ENCODE data around the gene FBN2.
"Not testable (repeated sequence)": the region's sequence is repeated elsewhere in the genome, so short reads cannot be mapped to it uniquely, and the experiment has no call there.

FBN2 gene

DNA sequence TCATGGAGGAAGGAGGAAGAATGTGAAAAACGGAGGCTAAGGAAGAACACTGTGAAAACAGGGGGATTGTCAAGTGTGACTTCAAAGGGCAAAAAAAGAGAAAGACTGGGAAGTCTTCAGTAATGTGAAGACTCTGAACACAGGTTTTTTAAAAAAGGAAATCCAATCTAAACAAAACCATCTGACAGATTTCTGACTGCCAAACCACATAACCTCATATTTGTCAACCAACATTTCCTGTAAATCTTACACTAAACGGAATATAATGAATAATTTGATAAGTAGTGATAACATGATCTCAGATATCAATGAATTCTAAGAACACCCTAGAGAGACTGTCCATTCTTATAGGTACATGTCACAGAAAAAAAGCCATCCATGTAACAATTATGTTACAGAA lies 124.7 kb downstream of the FBN2 start:
- DNase-seq = no peak

DNA sequence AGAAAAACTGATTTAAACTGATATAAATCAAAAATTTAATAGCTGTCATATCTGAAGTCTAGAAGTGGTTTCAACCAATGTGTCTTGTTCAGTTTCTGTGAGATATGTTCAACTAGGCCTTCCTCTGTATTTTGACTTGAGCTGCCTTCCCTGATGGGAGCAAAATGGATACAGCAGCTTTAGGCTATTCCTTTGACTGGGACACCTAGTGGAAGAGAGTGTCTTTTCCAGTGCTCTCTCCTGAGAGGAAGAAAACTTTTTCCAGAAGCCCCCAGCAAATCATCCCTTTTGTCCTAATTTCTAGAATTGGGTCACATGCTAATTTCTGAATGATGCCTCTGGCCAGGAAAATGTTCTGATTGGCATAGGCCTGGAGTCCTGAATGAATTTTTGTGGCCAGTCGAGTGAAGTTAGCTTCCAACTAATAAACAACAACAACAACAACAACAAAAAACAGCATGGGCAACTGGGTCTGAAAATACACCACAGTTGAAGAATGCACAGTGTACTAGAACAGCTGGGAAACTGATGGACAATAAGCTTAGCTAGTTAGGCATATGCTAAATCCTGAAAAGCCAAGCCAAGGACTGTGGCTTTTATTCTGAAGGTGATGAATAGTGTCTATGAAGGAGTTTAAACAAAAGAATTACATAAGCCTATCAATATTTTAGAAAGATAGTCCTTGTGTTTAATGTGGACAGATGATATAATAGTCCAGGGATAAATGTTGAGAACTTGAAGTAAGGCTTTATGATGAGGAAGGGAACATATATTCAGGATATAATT lies 125.7 kb downstream of the FBN2 start:
- no peak for DNase-seq

DNA sequence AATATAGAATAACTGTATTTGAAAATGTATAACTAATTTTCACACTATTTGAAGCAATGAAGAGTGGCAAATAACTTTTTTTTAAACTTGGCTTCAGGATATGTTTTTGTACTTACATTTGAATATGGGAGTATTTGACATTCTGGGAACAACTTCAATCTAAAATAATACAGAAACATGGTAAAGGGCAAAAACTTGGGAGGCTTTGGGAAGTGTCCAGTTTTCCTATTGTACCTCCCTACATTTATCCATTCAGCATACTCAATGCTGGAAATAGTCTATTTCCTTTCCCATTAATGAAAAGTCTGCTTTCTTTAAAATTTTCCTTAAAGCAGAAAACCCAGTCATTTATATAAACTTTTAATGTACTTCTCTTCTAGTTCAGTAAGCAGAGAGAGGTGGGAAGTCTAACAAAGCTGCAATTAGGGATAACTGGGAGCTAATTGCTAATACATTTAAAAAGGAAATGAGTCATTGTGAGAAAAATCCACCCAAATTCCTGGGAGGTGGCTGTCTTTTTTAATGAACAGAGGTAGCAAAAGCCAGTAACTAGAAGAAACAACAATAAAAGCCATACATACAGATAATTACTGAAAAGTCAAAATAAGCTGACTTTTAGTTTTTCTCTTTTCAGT lies 128.8 kb downstream of the FBN2 start:
- no peak for DNase-seq

DNA sequence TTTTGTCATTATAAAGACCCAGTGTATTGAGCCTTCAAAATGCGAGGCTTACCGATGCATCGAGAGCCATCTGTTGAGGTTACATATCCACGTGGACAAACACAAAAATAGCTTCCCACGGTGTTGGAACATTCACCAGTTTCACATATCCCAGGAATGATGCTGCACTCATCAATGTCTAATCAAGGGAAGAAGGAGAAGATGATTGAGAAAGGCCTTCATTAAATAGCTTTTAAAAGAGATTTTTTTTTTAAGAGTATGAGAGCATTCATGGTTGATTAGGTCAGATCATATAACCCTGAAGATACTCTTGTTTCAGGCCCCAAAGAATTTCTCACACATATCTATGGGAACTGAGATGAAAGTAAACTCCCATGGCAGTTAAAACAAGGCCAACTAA lies 129.4 kb downstream of the FBN2 start:
- DNase-seq = no peak

DNA sequence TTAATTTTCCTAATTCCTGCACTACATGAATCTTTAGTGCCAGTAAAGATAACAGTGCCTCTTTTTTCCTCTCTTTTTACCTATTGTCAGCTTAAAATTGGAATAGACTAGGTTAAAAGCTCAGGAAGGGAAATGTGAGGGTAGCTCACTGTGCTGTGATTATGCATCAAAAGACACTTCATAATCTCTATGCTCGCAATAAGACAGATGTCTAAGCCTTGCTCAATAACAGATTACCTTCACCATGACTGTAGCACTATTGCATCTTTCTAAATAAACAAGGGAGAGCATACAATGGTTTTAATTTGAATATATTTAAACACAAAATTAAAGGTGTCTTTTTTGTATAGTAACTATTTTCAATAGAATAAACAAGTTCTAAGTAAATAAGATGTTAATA lies 130.1 kb downstream of the FBN2 start:
- no peak for DNase-seq

DNA sequence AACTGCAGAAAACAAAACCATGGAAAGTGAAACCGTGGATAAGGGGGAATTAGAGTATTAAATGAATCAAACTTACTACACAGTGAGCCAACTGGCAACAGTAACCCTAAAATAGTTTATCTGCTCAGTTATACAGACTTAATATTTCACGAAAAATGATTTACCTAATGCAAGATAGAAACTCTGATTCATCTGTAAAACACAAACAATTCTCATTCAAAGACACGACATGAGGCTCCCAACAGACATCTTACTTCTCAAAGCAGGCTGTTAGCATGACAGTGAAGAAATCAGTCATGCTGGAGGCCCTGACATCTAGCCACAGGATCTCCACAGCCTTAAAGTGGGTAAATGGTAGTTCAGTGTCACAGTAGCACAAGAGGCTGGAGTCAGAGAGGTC lies 131.2 kb downstream of the FBN2 start:
- DNase-seq = no peak

DNA sequence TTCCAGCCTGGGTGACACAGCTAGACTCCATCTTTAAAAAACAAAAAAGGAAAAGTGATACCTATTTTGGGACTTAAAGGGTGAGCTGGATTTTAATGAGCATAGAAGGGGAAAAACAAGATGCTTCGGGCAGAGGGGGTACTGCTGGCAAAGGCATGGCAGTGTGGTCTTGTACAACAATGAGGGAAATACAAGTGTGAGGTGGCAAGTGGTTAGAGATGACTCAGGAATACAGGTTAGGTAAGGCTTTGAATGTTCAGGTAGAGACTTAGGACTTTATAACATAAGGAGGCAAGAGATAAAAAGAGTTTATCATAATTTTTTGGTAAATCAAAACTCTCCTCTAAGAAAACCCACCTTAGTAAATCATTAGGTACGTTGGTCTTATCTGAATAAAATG lies 132.9 kb downstream of the FBN2 start:
- DNase-seq = no peak

DNA sequence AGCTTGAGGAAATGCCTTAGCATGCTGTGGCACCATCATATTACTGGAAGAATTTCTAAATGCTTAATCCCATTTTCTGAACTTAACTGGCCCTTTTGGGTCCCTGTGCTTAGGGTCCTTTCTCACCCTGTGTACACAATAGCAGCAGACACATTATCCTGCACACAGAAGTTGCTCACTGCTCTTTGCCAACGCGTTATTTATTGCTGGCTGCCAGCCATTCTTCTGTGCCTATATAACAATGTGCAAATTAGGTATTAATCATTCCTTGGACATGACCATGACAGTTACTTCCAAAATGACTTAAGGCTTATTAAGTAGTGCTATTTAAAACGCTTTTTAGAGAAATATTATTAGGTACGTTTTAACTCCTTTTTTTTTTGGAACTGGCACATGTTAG lies 134.7 kb downstream of the FBN2 start:
- DNase-seq = no peak

DNA sequence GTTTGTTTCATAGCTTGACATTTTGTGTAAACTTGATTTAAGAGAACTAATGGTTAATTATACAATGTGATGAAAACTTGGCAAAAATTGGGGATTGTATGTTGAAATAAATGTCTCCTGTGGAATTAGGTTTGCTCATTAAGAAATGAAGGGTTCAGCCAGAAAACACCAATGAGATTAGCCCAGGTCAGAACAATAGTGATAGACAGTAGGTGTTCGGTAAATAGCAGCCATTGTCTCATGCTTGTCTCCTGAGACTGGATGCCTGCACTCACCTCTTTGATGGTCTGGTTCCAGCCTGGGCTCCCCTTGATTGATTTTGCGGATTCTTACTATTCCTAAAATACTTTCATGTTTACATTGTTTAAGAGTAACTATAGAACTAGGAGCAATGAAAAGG lies 135.5 kb downstream of the FBN2 start:
- DNase-seq = no peak

DNA sequence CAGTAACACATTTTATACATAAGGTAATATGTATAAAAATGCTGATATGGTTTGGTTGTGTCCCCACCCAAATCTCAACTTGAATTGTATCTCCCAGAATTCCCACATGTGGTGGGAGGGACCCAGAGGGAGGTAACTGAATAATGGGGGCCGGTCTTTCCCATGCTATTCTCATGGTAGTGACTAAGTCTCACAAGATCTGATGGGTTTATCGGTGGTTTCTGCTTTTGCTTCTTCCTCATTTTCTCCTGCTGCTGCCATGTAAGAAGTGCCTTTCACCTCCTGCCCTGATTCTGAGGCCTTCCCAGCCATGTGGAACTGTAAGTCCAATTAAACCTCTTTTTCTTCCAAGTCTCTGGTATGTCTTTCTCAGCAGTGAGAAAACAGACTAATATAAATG lies 137.3 kb downstream of the FBN2 start:
- not testable (repeated sequence) for DNase-seq

DNA sequence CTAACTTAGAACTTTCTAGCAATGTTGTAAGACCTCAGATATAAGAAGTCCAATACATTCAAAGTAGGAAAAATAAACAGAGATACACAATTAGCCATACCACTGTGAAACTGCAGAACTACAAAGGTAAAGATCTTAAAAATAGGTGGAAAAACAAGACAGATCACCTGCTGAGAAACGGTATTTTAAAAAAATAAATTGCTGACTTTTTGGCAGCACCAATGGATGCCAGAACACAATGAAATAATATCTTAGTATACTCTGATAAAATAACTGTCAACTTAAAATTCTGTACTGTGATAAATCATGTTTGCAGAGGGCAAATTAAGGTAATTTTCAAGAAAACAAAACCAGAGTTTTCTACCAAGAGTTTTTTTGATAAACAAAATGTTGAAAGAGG lies 138.9 kb downstream of the FBN2 start:
- no peak for DNase-seq

DNA sequence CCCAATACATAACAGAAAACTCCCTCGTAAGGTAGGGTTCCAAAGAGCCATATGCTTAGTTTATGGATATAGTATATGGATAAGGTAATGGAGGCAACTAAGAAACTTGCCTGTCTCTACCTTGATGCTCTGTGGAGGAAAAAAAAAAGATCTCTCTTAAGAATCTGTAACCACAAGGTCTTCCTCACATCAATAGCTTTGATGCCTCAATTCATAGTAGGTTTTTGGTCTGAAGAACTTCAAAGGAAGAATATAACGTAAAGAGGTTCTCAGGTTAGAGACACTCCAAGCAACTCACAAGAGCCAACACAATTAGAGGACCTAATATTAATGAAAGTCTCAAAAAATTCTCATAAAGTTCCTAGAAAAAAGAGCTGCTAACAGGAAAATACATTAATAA lies 140.2 kb downstream of the FBN2 start:
- no peak for DNase-seq

DNA sequence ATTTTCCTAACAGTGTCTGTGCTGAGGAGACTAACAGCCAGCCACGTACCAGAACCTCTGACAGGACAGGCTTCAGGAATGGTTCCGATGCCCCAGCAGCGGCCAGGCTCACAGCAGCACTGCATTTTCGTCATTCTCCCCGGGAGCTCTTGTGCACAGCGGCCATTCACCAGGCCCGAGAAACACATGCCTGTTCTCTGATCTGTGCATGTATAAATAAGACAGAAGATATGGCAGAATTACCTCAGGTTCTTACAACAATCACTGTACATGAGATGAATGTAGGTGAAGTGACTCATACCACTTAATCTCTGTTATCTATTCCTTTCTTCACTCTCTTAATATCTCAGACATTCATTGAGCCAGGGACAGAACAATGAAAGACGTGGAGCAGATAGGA lies 143.0 kb downstream of the FBN2 start:
- DNase-seq = no peak

DNA sequence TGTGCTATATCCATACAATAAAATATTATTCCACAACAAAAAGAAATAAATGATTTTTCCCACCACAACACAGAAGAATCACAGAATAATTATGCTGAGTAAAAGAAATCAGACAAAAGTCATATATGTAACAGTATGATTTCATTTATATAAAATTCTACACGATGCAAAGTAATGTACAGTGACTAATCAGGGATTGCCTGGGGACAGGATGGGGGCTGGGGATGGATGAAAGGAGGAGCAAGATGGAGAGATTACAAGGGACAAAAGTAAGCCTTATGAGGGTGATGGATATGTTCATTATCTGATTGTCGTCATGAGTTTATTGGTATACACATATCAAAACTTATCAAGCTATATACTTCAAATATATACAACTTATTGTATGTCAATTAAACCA lies 154.0 kb downstream of the FBN2 start:
- DNase-seq = no peak

DNA sequence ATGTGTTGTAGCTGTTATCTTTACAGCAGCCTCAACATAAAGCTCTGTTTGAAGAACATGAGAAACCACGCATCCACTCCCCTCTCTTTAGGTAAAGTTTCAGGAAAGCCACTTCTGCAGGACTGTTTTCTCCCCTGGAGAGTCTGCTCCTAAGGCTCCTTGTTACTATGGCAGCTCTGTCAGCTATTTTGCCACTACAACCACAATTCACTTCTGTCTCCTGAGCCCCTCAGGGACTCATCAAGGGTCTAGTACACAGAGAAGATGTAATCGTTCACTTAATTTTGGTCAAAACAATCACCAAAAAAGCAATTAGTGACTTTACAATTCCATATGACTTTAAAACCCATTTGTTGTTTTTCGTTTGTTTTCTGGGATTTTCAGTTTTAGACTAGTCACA lies 157.7 kb downstream of the FBN2 start:
- DNase-seq = no peak

DNA sequence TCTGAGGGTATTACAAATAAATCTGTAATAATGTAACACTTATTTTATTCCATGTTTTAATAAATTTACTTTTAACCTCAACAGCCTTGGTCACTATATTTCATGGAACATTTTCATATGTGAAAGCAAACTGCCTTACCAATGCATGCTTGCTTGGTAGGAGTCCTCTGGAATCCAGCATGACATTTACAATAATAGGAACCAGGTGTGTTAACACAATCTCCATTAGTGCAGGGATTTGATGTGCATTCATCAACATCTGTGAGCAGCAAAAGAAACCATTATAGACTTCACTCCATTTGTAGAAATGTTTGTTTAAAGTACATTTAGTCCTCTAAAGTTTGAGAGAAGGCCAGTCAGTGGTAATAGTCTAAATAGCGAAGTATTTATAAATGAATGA lies 159.4 kb downstream of the FBN2 start:
- no peak for DNase-seq

DNA sequence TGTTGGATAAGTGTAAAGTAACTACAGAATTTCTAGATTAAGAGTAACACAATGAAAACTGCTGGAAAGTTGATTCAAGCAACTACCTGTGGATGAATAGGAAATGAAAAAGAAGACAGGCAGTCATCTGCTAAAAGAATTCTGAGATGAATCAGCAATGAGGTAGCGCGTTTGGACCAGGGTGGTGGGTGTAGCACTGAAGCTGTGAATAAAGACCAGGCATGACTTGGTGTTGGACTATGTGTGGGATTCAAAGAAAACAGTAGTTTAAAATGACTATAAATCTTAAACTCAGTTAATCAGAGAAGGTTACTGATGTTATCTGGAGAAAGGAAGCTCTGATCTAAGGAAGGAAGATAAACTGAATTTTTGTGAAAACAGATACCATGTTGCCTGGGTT lies 159.8 kb downstream of the FBN2 start:
- no peak for DNase-seq

DNA sequence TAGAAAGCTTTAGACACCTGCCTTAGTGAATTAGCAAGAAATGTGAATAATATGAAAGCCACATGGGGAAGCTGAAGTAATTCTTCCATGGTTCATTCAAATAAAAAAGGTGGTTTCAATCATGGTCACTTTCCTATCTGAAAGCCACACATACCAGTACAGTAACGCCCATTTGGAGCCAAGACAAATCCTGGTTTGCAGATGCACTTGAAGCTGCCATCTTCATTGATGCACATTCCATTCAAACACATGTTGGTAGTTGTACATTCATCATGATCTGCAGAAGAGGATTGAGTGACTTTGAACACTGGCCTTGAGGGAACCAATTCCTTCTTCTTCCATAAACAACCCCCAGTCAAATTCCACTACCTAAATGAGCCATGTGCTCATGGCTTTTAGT lies 161.5 kb downstream of the FBN2 start:
- no peak for DNase-seq

DNA sequence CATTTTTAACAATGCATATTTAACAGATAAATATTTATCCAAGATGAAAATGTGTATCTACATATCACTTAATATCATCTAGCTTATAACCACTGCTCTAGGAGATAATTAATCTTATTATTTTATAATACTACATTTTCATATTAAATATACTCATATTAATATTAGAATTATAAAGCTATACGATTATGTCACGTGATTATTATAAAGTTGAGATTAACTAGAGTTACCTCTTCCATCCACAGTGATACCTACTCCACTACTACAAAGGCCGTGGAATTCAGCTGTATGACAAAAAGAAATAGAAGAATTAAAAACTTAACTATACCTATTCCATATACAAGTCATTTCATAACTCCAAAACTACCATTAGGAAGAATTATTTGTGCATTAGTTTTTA lies 171.9 kb downstream of the FBN2 start:
- DNase-seq = no peak

DNA sequence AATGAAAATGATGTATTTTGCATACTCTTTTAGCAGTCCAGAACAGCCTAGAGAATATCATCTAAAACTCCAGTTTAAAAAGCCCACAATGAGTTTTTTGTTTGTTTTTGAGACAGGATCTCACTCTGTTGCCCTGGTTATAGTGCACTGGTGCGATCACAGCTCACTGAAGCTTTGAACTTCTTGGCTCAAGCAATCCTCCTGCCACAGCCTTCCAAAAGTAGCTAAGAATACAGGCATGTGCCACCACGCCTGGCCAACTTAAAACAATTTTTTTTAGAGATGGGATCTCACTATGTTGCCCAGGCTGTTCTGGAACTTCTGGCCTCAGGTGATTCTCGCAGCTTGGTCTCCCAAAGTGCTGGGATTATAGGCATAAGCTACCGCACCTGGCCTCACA lies 175.7 kb downstream of the FBN2 start:
- no peak for DNase-seq

DNA sequence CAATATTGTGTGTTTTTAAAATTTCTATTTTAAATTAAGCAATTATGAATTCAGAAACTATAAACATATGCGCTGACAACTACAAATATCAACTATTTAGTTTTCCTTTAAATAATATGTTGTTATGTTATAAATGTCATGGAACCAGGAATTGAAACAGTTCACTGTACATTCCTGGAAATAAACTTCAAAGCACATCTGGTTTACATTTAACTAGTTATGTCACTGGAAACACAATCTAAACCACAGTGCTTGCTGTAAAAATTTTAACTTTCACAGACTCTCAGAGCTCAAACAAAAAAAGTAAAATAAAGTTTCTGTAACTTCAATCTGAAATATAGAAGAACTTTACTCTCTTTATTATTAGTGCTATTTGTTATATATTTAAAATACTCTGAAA lies 179.2 kb downstream of the FBN2 start:
- no peak for DNase-seq

DNA sequence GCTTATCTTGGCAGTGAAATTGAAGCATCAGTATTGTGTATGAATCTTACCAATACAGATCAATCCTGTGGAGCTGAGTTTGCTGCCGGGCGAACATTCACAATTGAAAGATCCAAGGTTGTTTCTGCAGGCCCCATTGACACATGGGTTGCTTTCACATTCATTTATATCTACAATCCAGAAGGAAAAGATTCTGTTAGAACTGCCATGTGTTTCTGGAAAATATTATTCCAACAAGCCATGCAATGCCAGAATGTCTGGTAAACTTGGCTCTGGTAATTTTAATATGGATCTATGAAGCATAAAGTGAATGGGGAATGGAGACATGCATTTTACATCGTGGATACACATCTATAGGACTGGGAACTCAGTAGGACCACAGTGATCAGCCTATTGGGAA lies 180.8 kb downstream of the FBN2 start:
- no peak for DNase-seq

DNA sequence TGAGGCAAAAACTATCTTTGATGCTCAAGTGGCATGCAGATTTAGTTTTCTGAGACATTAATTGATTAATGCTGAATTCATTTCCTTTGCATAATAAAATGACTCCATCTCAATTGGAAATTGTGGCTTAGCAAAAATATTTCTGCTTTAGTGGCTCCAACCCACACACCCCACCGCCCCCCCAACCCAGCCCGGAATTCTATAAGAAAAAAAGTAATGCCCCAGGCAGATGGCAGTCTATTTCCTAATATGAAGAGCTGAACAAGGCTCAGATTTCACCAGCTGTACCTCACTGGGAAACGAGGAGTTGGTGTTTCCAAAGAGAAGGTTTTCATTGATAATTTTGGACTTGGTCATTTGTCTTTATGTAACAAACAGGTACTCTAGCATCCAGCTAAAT lies 182.1 kb downstream of the FBN2 start:
- DNase-seq = no peak

DNA sequence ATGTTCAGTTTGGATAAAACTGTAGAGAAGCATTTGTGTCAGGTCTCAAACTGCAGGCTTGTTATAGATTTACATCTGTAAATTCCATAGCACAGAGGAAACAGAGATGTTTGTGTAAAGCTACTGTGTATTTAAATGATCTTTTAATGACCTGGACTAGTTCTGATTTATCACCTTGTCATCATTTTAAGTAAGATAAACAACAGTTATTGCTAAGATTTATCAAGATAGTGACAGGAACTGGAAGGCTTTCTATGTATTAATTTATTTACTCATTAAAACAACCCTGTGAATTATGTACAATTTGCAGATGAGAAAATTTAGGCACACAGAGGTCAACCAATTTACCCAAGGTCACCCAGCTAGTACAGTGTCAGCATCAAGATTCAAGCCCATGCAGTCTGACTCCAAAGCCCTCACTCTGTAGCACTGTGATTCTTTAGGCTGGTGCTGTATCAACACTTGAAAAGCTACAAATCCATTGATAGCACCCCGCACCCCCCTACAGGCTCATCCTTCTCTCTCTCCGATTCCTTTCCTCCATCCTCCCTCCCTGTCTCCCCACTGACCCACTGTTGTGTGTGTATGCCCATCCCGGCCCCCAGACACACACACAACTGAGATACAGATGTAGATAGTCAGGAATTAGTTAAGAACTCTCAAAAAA lies 184.5 kb downstream of the FBN2 start:
- no peak for DNase-seq

DNA sequence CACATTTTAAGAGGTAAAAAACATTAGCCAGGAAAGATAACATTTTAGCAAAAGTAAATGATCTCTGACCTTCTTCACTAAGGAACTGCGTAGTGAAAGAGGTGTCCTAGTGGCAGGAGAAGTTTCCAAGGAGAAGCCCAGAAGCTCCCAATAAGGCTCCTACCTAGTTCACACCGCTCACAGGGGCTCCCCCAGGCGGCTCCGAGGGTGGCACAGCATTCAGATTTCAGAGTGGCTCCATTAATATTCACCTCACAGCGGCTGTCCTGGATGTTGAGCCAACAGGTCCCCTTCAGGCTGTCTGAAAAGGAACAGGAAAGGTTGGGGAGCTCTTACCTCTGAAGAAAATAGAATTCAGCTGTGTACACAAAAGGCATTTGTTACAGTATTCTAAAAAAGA lies 187.3 kb downstream of the FBN2 start:
- no peak for DNase-seq
